ENCODE results near the gene GPAM. TPM values are rescaled to one million over a fixed set of nuclear protein-coding genes. Genes with fewer than 3 reads are reported as not detected.

GPAM gene
- total RNA-seq, 2 donors from 2014 or later = 9.8 to 10.4 TPM

DNA sequence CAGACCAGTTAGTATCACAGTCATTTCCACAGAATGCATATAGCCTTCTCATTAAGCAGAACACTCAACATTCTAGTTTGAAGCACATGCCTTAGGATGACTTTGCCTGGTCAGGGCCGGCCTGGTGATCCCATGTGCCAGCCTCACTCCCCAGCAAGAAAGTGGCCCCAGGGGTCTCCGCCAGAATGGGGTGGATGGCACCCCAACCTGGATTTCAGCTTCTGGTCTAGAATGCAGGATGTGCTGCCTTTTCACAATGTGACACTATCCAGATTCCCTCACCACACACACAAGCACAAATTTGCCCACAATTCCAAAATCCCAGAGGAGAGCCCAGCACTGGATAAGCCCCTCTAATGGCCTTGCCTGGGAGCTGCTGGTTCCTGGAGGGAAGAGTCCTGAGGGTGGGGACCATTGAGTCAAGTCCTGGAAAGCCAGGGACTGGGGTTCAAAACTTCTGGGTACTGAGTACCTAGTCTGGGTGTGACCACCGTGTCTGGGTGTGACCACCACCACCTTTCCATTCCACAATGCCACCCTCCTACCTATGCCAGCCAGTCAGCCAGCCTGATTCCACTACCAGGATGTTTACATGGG lies 41.5 kb upstream of the GPAM start:
- DNase-seq (ENCODE audit: low spot score) (no peak), ATAC-seq (no peak)
- H3K27ac Mint-ChIP-seq = no peak overlapping the region
- H3K36me3 Mint-ChIP-seq = no peaks in the 10 kb centered on the region
- H3K9me3 Mint-ChIP-seq = no peaks in the 10 kb centered on the region
- no peaks in the 10 kb centered on the region for H3K4me1 Mint-ChIP-seq (ENCODE audit: low read depth in 2 of 2)
- peaks cover 17 to 35% of the 10 kb centered on the region in 2 donors for H3K27me3 Mint-ChIP-seq
- H3K4me3 Mint-ChIP-seq = no peak overlapping the region

DNA sequence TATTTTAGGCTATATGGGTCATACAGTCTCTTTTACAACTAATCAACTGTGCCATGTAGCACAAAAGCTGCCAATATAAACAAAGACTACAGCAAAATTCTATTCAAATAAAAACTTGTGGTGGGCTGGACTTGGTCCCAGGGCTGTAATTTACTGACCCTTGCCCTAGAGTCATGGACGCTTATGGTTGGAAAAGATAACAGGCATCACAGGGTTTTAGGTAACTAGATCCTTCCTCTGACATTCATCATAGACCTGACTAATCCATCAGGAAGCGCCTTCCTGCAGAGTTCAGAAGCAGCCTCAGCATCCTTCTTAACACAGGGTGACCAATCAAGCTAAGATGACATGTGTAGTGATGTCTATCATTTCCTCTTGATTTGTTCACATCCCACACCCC lies 40.2 kb upstream of the GPAM start:
- Mint-ChIP-seq H3K27ac (no peak overlapping the region), H3K36me3 (no peaks in the 10 kb centered on the region), H3K9me3 (no peaks in the 10 kb centered on the region), H3K4me1 (ENCODE audit: low read depth in 2 of 2) (no peaks in the 10 kb centered on the region), H3K4me3 (no peak overlapping the region), H3K27me3 (peaks cover 17 to 34% of the 10 kb centered on the region in 2 donors)
- ATAC-seq (no peak), DNase-seq (ENCODE audit: low spot score) (no peak)

DNA sequence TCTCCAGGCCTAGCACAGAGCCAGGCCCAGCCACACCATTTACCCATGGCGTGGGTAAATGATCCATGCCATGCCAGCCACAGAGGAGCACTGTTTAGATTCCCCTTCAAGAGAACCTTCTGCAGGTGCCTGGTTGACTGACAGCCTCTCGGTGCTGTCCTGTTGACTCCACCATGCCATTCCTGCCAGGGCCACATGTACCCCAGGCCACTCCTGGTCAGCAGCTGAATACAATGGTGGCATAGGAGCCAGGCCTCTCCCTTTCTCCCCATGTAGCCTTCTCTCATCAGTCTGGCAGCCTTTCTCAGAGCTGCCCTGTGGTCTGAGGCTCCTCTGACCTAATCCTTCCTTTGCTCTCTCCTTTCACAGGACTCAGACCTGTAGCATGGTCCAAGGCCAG lies 39.2 kb upstream of the GPAM start:
- H3K27me3 Mint-ChIP-seq = peaks cover 20 to 40% of the 10 kb centered on the region in 2 donors
- DNase-seq (ENCODE audit: low spot score) (no peak), ATAC-seq (no peak)
- H3K27ac Mint-ChIP-seq = no peak overlapping the region
- no peak overlapping the region for H3K4me3 Mint-ChIP-seq
- H3K9me3 Mint-ChIP-seq = no peaks in the 10 kb centered on the region
- no peaks in the 10 kb centered on the region for H3K4me1 Mint-ChIP-seq (ENCODE audit: low read depth in 2 of 2)
- no peaks in the 10 kb centered on the region for H3K36me3 Mint-ChIP-seq

DNA sequence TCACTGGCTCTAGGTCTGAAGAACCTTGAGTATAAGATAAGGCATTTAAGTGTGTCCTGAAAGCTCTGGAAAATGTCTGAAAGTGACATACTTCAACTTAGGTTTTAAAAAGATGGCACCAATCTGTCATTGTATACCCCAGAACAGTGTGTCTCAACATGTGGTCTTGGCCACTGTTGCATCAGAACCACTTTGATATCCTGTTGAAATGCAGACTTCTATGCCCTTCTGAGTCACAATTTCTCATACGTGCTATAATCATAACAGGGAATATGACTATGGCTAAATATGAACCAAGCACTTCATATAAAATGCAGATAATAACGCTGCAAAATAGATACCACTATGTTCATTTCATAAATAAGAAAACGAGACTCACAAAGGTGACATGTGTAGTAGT lies 38.0 kb upstream of the GPAM start:
- Mint-ChIP-seq H3K4me1 (ENCODE audit: low read depth in 2 of 2) (no peaks in the 10 kb centered on the region), H3K27ac (no peak overlapping the region), H3K36me3 (no peaks in the 10 kb centered on the region), H3K9me3 (no peaks in the 10 kb centered on the region), H3K27me3 (peaks cover 25 to 37% of the 10 kb centered on the region in 2 donors), H3K4me3 (no peak overlapping the region)
- DNase-seq (ENCODE audit: low spot score) (no peak), ATAC-seq (peak; percentile 24 to 28)

DNA sequence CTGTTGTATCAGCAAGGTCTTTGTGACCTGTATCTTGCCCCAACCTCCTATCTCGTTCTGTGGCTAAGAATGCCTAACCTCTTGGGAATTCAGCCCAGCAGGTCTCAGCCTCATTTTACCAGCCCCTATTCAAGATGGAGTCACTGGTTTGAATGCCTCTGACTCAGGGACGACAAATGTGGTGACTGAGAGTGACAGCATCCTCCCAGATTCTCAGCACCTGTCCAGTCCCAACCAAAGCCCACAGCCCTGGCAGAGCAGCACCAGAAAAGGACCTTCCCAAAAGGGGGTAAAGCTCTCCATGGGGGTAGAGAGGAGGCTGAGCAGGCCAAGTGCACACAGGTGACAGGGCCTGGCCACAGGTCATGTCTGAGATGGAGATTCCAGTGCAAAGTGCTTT lies 35.4 kb upstream of the GPAM start:
- H3K27ac Mint-ChIP-seq = no peak overlapping the region
- H3K4me1 Mint-ChIP-seq (ENCODE audit: low read depth in 2 of 2) = no peaks in the 10 kb centered on the region
- DNase-seq (ENCODE audit: low spot score) (no peak), ATAC-seq (no peak)
- no peaks in the 10 kb centered on the region for H3K9me3 Mint-ChIP-seq
- H3K27me3 Mint-ChIP-seq = peaks cover 20 to 33% of the 10 kb centered on the region in 2 donors
- H3K4me3 Mint-ChIP-seq = no peak overlapping the region
- no peaks in the 10 kb centered on the region for H3K36me3 Mint-ChIP-seq

DNA sequence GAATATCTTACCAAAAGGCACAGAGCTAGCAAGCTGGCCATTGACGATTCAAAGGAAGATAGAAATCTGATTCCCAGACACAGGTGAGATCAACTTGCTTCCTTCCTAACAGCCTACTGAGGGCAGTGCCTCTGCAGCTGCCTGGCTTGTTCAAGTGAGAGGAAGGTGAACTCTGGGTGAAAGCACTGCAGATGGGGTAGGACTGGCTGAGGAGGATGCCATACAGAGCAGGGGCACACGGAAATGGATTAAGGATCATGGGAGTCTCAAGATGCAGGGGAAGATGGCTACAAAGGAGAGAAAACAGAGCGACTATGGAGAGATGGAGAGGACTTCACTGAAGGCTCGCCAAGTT lies 34.4 kb upstream of the GPAM start:
- Mint-ChIP-seq H3K27ac (no peak overlapping the region), H3K4me3 (no peak overlapping the region), H3K27me3 (peaks cover 21 to 38% of the 10 kb centered on the region in 2 donors), H3K4me1 (ENCODE audit: low read depth in 2 of 2) (no peaks in the 10 kb centered on the region), H3K9me3 (no peaks in the 10 kb centered on the region), H3K36me3 (no peaks in the 10 kb centered on the region)
- no peak for ATAC-seq
- DNase-seq (ENCODE audit: low spot score) = no peak

DNA sequence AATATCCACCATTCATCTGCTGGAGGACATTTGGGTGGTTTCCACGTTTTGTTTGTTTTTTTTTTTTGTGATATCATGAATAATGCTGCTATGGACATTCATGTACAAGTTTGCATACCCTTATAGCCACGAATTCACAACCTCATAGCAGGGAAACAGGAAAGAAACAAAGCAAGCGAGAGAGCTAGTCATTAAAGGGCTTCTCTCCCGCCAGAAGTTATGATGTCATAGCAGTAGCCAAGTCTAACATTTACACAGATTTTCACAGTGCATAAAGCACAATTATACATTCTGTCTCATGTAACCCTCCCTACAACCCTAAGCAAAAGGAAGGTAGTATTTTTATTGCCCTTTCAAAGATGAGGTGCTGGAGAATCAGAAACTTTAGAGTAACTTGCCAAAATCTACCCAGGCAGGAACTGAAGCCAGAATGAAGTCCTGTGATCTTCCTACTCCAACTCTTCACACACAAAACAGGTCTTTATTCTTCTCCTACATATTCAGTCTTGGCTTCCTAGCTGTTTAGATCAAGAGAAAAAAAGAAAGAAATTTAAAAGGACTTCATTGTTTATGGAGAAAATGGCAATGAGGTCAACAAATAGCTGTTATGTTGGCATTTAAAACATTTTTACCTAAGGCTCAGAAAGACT lies 33.9 kb upstream of the GPAM start:
- Mint-ChIP-seq H3K27ac (no peak overlapping the region), H3K36me3 (no peaks in the 10 kb centered on the region), H3K9me3 (no peaks in the 10 kb centered on the region), H3K4me1 (ENCODE audit: low read depth in 2 of 2) (no peaks in the 10 kb centered on the region), H3K4me3 (no peak overlapping the region), H3K27me3 (peaks cover 19 to 36% of the 10 kb centered on the region in 2 donors)
- DNase-seq (ENCODE audit: low spot score) = no peak
- ATAC-seq = no peak

DNA sequence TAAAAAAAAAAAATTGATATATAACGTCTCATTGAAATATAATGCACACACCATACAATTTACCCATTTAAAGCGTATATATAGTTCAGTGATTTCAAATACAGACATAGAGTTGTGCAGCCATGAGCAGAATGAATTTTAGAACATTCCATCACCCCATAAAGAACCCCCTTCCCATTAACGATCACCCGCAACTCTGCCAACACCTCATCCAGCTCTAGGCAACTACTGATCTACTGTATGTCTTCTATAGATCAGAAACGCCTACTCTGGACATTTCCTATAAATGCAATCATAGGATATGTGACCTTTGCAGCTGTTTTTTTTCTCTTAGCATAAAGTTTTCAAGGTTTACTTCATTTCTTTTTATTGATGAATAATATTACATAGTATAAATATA lies 33.4 kb upstream of the GPAM start:
- Mint-ChIP-seq H3K27ac (no peak overlapping the region), H3K27me3 (peaks cover 19 to 36% of the 10 kb centered on the region in 2 donors), H3K36me3 (no peaks in the 10 kb centered on the region), H3K4me1 (ENCODE audit: low read depth in 2 of 2) (no peaks in the 10 kb centered on the region), H3K9me3 (no peaks in the 10 kb centered on the region), H3K4me3 (no peak overlapping the region)
- no peak for DNase-seq (ENCODE audit: low spot score)
- ATAC-seq = no peak

DNA sequence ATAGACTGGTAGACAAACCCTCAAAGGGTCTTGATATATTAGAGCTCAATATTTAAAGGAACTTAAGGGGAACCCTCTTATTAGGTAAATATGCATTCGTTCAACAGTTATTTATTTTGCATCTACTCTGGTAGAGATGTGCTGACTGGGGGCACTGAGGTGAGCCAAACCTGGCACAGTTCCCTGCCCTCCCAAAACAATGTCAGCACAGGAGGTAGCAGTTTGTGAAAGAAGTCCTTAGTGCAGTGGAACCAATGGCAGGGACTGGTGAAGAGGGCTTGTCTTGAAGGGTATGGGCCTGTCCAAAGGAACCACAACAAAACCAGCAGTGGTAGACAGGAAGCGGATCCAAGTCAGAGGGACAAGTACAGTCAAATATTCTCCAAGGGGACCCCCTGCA lies 32.6 kb upstream of the GPAM start:
- Mint-ChIP-seq H3K27ac (no peak overlapping the region), H3K27me3 (peaks cover 19 to 36% of the 10 kb centered on the region in 2 donors), H3K4me1 (ENCODE audit: low read depth in 2 of 2) (no peaks in the 10 kb centered on the region), H3K36me3 (no peaks in the 10 kb centered on the region), H3K4me3 (no peak overlapping the region), H3K9me3 (no peaks in the 10 kb centered on the region)
- ATAC-seq = no peak
- no peak for DNase-seq (ENCODE audit: low spot score)

DNA sequence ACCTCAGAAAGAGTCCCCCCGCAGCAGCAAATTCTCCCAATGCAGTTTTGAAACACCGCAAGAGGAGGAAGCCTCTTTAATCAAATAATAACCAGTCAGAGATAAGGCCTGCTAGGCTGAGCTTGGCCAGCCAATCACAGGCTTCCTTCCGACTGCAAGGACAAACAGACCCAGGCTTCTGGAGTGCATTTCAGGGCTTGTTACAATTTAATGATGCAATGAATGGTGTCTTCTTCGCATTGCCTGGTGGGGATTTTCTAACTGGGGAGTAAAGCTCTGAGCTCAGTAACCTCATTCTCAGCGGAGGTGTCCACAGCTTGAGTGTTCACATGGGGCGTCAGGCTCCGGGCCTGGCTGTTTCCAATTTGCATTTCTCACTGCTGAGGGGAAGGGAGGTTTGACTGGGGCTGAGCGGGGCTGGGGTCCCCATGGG lies 31.8 kb upstream of the GPAM start:
- Mint-ChIP-seq H3K4me1 (ENCODE audit: low read depth in 2 of 2) (no peaks in the 10 kb centered on the region), H3K27ac (no peak overlapping the region), H3K4me3 (no peak overlapping the region), H3K36me3 (no peaks in the 10 kb centered on the region), H3K27me3 (peaks cover 19 to 34% of the 10 kb centered on the region in 2 donors), H3K9me3 (no peaks in the 10 kb centered on the region)
- ATAC-seq (no peak), DNase-seq (ENCODE audit: low spot score) (no peak)

DNA sequence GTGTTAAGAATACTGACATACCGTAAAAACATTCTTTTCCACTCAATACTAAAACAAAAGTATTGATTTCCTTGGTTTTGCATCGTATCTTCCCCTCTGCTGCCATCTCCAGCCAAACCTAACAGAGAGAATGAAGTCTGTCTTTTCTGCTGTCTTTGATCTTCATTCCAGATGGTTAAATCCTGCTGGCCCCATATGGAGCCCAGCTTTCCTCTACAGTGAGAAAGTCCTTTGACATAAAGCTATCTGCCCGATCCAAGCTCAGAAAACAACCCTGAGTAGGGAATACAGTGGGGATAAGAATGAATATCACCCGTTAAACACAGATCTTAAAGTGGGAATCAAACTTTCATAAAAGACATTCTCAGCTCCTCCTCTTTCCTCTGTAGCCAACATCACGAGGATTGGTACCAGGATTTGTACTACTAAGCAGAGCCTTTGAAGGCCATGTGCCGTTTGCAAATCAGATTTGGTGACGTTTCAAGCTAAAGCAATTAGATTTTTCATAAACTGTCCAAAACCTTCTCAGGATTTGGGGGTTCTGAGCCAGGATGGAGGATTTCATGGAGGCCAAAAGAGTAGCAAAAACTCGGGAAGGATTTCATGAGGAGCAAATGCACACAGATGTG lies 30.8 kb upstream of the GPAM start:
- ATAC-seq = no peak
- Mint-ChIP-seq H3K36me3 (no peaks in the 10 kb centered on the region), H3K4me1 (ENCODE audit: low read depth in 2 of 2) (no peaks in the 10 kb centered on the region), H3K27ac (no peak overlapping the region), H3K9me3 (no peaks in the 10 kb centered on the region), H3K27me3 (peaks cover 19 to 36% of the 10 kb centered on the region in 2 donors), H3K4me3 (no peak overlapping the region)
- no peak for DNase-seq (ENCODE audit: low spot score)

DNA sequence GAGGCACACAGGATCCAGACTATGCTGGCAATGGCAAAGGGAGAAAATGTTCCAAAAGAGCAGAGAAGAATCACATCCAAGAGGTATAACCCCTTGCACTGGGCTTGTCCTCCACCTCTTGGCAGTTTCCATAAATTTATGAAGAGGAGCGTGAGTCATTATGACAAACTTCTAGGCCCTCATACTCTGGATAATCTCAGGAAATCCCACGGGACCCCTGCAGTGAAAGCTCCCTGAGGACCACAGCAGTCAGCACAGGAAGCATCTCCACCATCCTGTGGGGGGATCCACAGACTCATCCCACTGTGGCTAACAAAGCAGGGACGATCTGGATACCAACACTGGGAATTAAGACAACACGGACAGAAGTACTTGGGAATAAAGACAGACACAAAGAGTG lies 30.3 kb upstream of the GPAM start:
- Mint-ChIP-seq H3K4me1 (ENCODE audit: low read depth in 2 of 2) (no peaks in the 10 kb centered on the region), H3K27ac (no peak overlapping the region), H3K27me3 (peaks cover 19 to 36% of the 10 kb centered on the region in 2 donors), H3K36me3 (no peaks in the 10 kb centered on the region), H3K4me3 (no peak overlapping the region), H3K9me3 (no peaks in the 10 kb centered on the region)
- DNase-seq (ENCODE audit: low spot score) (no peak), ATAC-seq (no peak)

DNA sequence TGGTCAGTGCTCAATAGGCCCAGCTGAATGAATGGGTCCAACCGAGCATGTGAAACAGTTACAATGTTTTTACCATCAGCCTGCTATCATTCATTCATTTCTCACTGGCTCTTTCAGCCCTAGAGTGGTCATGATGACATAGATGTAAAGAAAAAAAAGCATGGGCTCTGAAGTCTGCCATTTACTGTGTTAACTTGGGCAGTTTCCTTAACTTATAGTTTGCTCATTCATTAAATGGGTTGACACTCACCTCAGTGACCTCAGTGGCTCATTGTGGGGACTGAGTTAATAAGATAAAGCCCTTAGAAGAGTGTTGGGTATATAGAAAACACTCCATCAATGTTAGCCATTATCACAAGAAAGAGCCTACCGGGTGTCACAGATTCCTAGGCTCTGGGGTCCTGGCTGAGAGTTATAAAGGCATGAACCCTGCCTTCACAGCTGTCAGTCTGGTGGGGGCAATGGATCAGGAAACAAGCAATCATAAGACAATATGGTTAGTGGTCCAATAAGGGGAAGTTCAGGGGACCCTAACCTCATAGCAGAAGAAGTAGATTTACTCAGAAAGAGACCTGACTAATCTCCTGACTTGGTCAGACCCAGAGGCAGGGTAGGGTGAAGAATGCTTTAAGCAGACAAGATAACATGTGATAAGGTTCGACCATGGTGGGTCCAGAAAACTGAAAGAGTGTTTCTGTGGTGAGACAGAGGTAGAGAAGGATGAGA lies 29.7 kb upstream of the GPAM start:
- peaks cover 19 to 34% of the 10 kb centered on the region in 2 donors for H3K27me3 Mint-ChIP-seq
- no peak overlapping the region for H3K27ac Mint-ChIP-seq
- no peaks in the 10 kb centered on the region for H3K36me3 Mint-ChIP-seq
- no peak overlapping the region for H3K4me3 Mint-ChIP-seq
- DNase-seq (ENCODE audit: low spot score) (no peak), ATAC-seq (no peak)
- no peaks in the 10 kb centered on the region for H3K9me3 Mint-ChIP-seq
- H3K4me1 Mint-ChIP-seq (ENCODE audit: low read depth in 2 of 2) = no peaks in the 10 kb centered on the region

DNA sequence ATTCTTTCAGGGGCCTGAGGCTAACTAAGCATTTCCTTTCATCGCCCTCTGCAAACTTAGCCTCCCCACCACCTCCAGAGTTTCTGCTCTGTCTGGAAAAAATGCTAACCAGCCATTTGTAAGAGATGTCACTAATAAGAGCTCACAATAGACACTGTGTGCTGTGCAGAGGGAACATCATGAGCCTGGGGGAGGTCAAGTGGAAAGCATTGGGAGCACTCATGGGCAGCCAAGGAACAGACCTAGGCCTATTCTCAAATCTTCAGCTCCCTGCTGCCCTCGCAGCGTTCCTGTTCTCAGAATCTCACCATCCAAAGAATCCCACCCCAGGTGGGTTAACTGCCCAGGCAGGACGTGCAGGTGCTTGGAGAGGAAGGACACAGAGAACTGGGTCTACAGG lies 27.1 kb upstream of the GPAM start:
- Mint-ChIP-seq H3K36me3 (no peaks in the 10 kb centered on the region), H3K27me3 (peaks cover 10 to 26% of the 10 kb centered on the region in 2 donors), H3K27ac (no peak overlapping the region), H3K4me1 (ENCODE audit: low read depth in 2 of 2) (no peaks in the 10 kb centered on the region), H3K9me3 (no peaks in the 10 kb centered on the region), H3K4me3 (no peak overlapping the region)
- DNase-seq (ENCODE audit: low spot score) = no peak
- no peak for ATAC-seq

Data from natural killer cell treated with Interleukin-12 subunit alpha and Interleukin-12 subunit beta and Interleukin-15 and Interleukin-18, amount 100 ng/mL, for 72 hours (primary cell).